A549 (cell line): Measurements from ENCODE around the gene IVD. TPM values are rescaled to one million over a fixed set of nuclear protein-coding genes. Genes with fewer than 3 reads are reported as not detected.

Source experiments
- ATAC-seq, 2 experiments: fragments of 200-7000 bp in 1 of 2; fragments of >200 bp in 1 of 2; cut with Nextera tagmentation in 1 of 2; cut with Tn5 transposase in 1 of 2; 3 replicates each; pipeline versions ENCODE4 v1.8.0 to v1.9.1; 2018 to 2020; ENCODE audit warnings: mild to moderate bottlenecking in 1 of 2, moderate library complexity in 1 of 2
- CTCF ChIA-PET: fragments of 300-600 bp; sonication (Branson Sonifier 250); formaldehyde crosslinking; extraction: SDS; loops from one replicate; lab custom pipeline; 2021; ENCODE audit warnings: antibody characterized with exemption, inconsistent platforms; lab: Yijun Ruan, JAX
- POLR2A ChIA-PET: fragments of 350-600 bp; formaldehyde crosslinking; extraction: SDS; loops from one replicate; lab custom pipeline; 2021; ENCODE audit warnings: antibody characterized with exemption, inconsistent platforms; lab: Yijun Ruan, JAX
- DNase-seq, 2 experiments: peaks; one replicate each; pipeline versions ENCODE4 v3.0.0 to v3.0.0-alpha.2; 2011 to 2016; ENCODE audit warnings: low read depth in 1 of 2, low spot score in 1 of 2
- FAIRE-seq: peaks from 2 replicates; lab custom pipeline; 2011; peaks lifted over from hg19 to GRCh38; lab: Jason Lieb, UNC
- H3K27ac ChIP-seq, 2 experiments: fragments of >200 bp; sonication (Bioruptor Twin); formaldehyde crosslinking; 3 replicates each; pipeline ENCODE4 v1.5.1; 2016 to 2017
- H3K4me1 ChIP-seq: fragments of >200 bp; sonication (Bioruptor Twin); formaldehyde crosslinking; 3 replicates; pipeline ENCODE4 v1.6.1; 2016
- H3K4me2 ChIP-seq: fragments of >200 bp; sonication (Bioruptor Twin); formaldehyde crosslinking; 3 replicates; pipeline ENCODE4 v1.6.1; 2016
- H3K4me3 ChIP-seq: fragments of >200 bp; sonication (Bioruptor Twin); formaldehyde crosslinking; 3 replicates; pipeline ENCODE4 v1.5.1; 2016
- H3K9me3 ChIP-seq: fragments of >200 bp; sonication (Bioruptor Twin); formaldehyde crosslinking; 3 replicates; pipeline ENCODE4 v1.6.1; 2016
- CBX2 ChIP-seq: fragments of 200-600 bp; sonication (generic); IDR thresholded peaks from 2 replicates; pipeline ENCODE4 v1.6.1; 2016; ENCODE audit warnings: low read depth, mild to moderate bottlenecking, borderline replicate concordance
- CHD2 ChIP-seq: fragments of 150-350 bp; IDR thresholded peaks from 2 replicates; pipeline ENCODE4 v1.6.1; 2014; ENCODE audit warnings: low read length; ENCODE audit not compliant: partially characterized antibody
- EHF ChIP-seq: fragments of 250-450 bp; sonication (Bioruptor Pico); IDR thresholded peaks from 2 replicates; pipeline ENCODE4 v1.5.0; 2020; ENCODE audit warnings: mild to moderate bottlenecking
- ESRRA ChIP-seq: fragments of 150-350 bp; IDR thresholded peaks from 2 replicates; pipeline ENCODE4 v1.6.1; 2014; ENCODE audit warnings: mild to moderate bottlenecking, low read length, borderline replicate concordance
- FOSB ChIP-seq: fragments of 250-450 bp; sonication (Bioruptor Pico); IDR thresholded peaks from 2 replicates; pipeline ENCODE4 v1.5.0; 2020; ENCODE audit warnings: mild to moderate bottlenecking, moderate library complexity
- GATA3 ChIP-seq: IDR thresholded peaks from 2 replicates; pipeline ENCODE4 v1.6.1; 2012; ENCODE audit warnings: borderline replicate concordance
- HEYL ChIP-seq: fragments of 250-450 bp; sonication (Bioruptor Pico); IDR thresholded peaks from 2 replicates; pipeline ENCODE4 v1.8.0; 2021; ENCODE audit warnings: mild to moderate bottlenecking, moderate library complexity
- HMGXB4 ChIP-seq: fragments of 250-450 bp; sonication (Bioruptor Pico); IDR thresholded peaks from 2 replicates; pipeline ENCODE4 v1.5.0; 2021; ENCODE audit warnings: mild to moderate bottlenecking, moderate library complexity, borderline replicate concordance
- JUN ChIP-seq, 2 experiments: fragments of >200 bp; sonication (Bioruptor Twin); formaldehyde crosslinking; IDR thresholded peaks; 2 replicates in 1 of 2; 3 replicates in 1 of 2; pipeline ENCODE4 v1.6.1; 2016 to 2017
- KDM5A ChIP-seq: fragments of 200-600 bp; sonication (generic); IDR thresholded peaks from 2 replicates; pipeline ENCODE4 v1.6.1; 2016; ENCODE audit warnings: antibody characterized with exemption, mild to moderate bottlenecking
- POLR2A ChIP-seq: IDR thresholded peaks from 2 replicates; pipeline ENCODE4 v1.6.1; 2012; ENCODE audit warnings: mild to moderate bottlenecking, low read length
- POLR2AphosphoS2 ChIP-seq: conservative IDR thresholded peaks from 2 replicates; pipeline ENCODE4 v1.6.1; 2012; ENCODE audit warnings: low read length, improper control_type of control experiment, inconsistent platforms
- RARB ChIP-seq: fragments of 250-450 bp; sonication (Bioruptor Pico); IDR thresholded peaks from 2 replicates; pipeline ENCODE4 v1.8.0; 2021; ENCODE audit warnings: mild to moderate bottlenecking, moderate library complexity
- REST ChIP-seq: fragments of 200-600 bp; sonication (generic); IDR thresholded peaks from 2 replicates; pipeline ENCODE4 v1.6.1; 2016; ENCODE audit warnings: antibody characterized with exemption, mild to moderate bottlenecking, moderate library complexity
- RFX5 ChIP-seq: fragments of 450-650 bp; IDR thresholded peaks from 2 replicates; pipeline ENCODE4 v1.7.1; 2014; ENCODE audit warnings: antibody characterized with exemption, mild to moderate bottlenecking, moderate library complexity
- SREBF2 ChIP-seq: fragments of 450-650 bp; IDR thresholded peaks from 2 replicates; pipeline ENCODE4 v1.6.1; 2014; ENCODE audit warnings: mild to moderate bottlenecking, moderate library complexity
- ZFP36 ChIP-seq: fragments of 450-650 bp; IDR thresholded peaks from 2 replicates; pipeline ENCODE4 v1.6.1; 2014; ENCODE audit warnings: borderline replicate concordance; ENCODE audit not compliant: partially characterized antibody
- ZSCAN20 ChIP-seq: fragments of 250-450 bp; sonication (Bioruptor Pico); IDR thresholded peaks from 2 replicates; pipeline ENCODE4 v1.8.0; 2022; ENCODE audit warnings: mild to moderate bottlenecking, moderate library complexity
- WGBS: methylation state at CpG from one replicate; pipeline ENCODE4 v1.1.6; 2017; ENCODE audit errors: missing lambda C conversion rate; 5-methylcytosine and 5-hydroxymethylcytosine counted together
- polyA plus RNA-seq, 4 experiments: library from polyadenylated mRNA; depleted of rRNA in 3 of 4; stranded (reverse); fragments of >200 nt; fragmentation: RNase III in 1 of 4; extraction: RNeasy Plus Mini Kit Qiagen cat#74134 plus additional on column Dnase treatment in 1 of 4; gene quantifications; 2 replicates in 3 of 4; 3 replicates in 1 of 4; pipeline ENCODE4 v1.2.3, GENCODE V29; 2011 to 2017

IVD gene
- polyA plus RNA-seq, 2 of the 4 experiments (the other 2 are of a cell fraction), result 10.2 to 12.4 TPM

GRCh38 chr15:40436116-40436891 is 30.7 kb downstream of the IVD start:
- no peak for ATAC-seq
- 56% methylated on average over 6 of the region's 39 CpGs for WGBS
- no peak for TF ChIP-seq ZSCAN20 (CRISPR knock-in tag)
- TF ChIP-seq ZFP36, result no peak
- TF ChIP-seq ESRRA, result no peak
- no peak for TF ChIP-seq FOSB (CRISPR knock-in tag)
- TF ChIP-seq GATA3, result no peak
- no peak for TF ChIP-seq HMGXB4 (CRISPR knock-in tag)
- TF ChIP-seq KDM5A, result no peak
- no peak for TF ChIP-seq JUN (IDR thresholded peaks at IDR 0.05)
- TF ChIP-seq SREBF2, result no peak
- no peak for TF ChIP-seq POLR2AphosphoS2
- Histone ChIP-seq H3K9me3 (no peaks in the 10 kb centered on the region), H3K4me1 (peaks cover 20% of the 10 kb centered on the region; the same call in 1 of the 3 replicates), H3K27ac (peak overlapping the region; percentile 23 to 81; a peak in 5 of 6 replicates), H3K4me2 (peak overlapping the region; percentile 64), H3K4me3 (peak overlapping the region; percentile 25)
- no peak for FAIRE-seq
- no peak for DNase-seq
- ChIA-PET CTCF (interaction anchor here (1.0 to 1.6 kb wide), 4 partner anchors 14 to 71 kb away, joined by 3 to 4 read pairs (median 4); no protein-coding TSS in a partner anchor), POLR2A (no interaction called here)

GRCh38 chr15:40436892-40437751 is 31.5 kb downstream of the IVD start:
- ATAC-seq (no peak), DNase-seq (no peak), FAIRE-seq (no peak)
- H3K9me3 ChIP-seq, result no peaks in the 10 kb centered on the region
- ChIA-PET CTCF (interaction anchor here (1.0 to 1.6 kb wide), 3 partner anchors 15 to 117 kb away, joined by 3 to 4 read pairs (median 3); no protein-coding TSS in a partner anchor), POLR2A (no interaction called here)
- H3K4me2 ChIP-seq, result peak overlapping the region; percentile 64
- peaks cover 21% of the 10 kb centered on the region; the same call in 1 of the 3 replicates for H3K4me1 ChIP-seq
- no peak for TF ChIP-seq ZFP36
- no peak for TF ChIP-seq RFX5
- no peak for TF ChIP-seq POLR2A
- no peak for TF ChIP-seq RARB (CRISPR knock-in tag)
- TF ChIP-seq JUN (IDR thresholded peaks at IDR 0.05), result no peak
- no peak for TF ChIP-seq EHF (CRISPR knock-in tag)
- TF ChIP-seq HMGXB4 (CRISPR knock-in tag), result no peak
- TF ChIP-seq HEYL (CRISPR knock-in tag), result no peak
- TF ChIP-seq CBX2, result no peak
- no peak for TF ChIP-seq CHD2
- no peak for TF ChIP-seq REST
- WGBS, result 64% methylated on average over 11 of the region's 17 CpGs
- H3K27ac ChIP-seq, result peak overlapping the region in 1 of 2 experiments; percentile 81; a peak in 2 of 6 replicates
- peak overlapping the region; percentile 25; the same call in 2 of the 3 replicates for H3K4me3 ChIP-seq
